A375 (cell line): ENCODE measurements around the gene MLLT3. TPM values are rescaled to one million over a fixed set of nuclear protein-coding genes. Genes with fewer than 3 reads are reported as not detected.

ENCODE experiments used
- small RNA-seq: library from RNA; depleted of rRNA; stranded (forward); fragments of <200 nt; gene quantifications from one replicate; pipeline ENCODE3, GENCODE V24; 2014
- total RNA-seq: library from RNA; depleted of rRNA; stranded (reverse); fragments of >200 nt; shearing (Covaris generic); gene quantifications from 2 replicates; pipeline ENCODE4 v1.2.3, GENCODE V29; 2014; rRNA removed

The MLLT3 gene
- total RNA-seq, result 11.1 and 16.8 TPM in 2 replicates

DNA sequence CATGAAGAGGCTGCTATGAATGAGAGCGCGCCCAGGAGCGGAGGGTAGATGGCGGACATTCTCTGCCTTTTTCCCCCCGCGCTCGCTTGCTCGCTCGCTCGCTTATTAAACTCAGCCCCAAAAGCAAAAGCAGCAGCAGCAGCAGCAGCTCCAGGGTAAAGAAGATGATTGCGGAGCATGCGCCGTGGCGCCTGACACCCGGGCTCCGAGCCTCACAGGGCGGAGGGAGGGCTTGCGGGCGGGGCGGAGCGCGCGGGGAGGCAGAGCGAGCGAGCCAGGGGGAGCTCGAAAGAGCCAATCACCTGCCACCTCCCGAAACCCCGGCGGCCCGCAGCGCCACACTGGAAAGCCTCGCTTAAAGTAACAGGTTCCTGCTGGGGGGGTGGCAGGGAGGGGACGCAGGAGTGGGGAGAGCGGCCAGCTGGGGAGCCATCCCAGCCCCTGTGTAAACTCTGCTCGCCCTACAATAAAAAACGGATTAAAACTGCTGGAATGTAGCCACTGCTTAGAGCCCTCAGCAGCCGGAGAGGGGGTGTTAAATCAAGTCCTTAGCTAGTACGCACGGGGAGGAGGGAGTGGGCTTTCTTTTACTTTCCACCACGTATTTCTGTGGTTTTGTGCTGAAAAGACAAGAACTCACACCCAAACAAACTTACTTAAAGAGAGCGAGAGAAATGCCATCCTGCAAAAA lies at the start of gene MLLT3:
TSS of gene MLLT3 (minus strand) at position 170 of the 691 bp plus-strand sequence.

Small RNAs within 50 kb of the gene (small RNA-seq; reads per million reads assigned to genes)
- gene MIR4473 (not detected), gene MIR4474 (not detected), gene RNU4-26P (not detected)

Other genes starting within 250 kb of the MLLT3 start
- gene FOCAD, start 61.8 kb upstream of the MLLT3 start, total RNA-seq, result 24.8 and 25.7 TPM in 2 replicates